Trophoblast cell (in vitro differentiated cells and primary cell): ENCODE measurements around the gene HERC5.

Experiments
- DNase-seq, 2 donors: peaks; one replicate each; pipeline ENCODE4 v3.0.0-alpha.2; 2016
- H2AFZ ChIP-seq: 2 replicates; pipeline ENCODE4 v1.6.1; 2013; ENCODE audit warnings: low read length, moderate library complexity, mild to moderate bottlenecking; ENCODE audit not compliant: insufficient read depth, poor library complexity
- H2AK5ac ChIP-seq: 2 replicates; pipeline ENCODE4 v1.6.1; 2013; ENCODE audit warnings: mild to moderate bottlenecking, low read length
- H2BK120ac ChIP-seq: 2 replicates; pipeline ENCODE4 v1.6.1; 2013; ENCODE audit warnings: low read length, mild to moderate bottlenecking, moderate library complexity; ENCODE audit not compliant: insufficient read depth, poor library complexity
- H2BK12ac ChIP-seq: 2 replicates; pipeline ENCODE4 v1.6.1; 2013; ENCODE audit warnings: mild to moderate bottlenecking, low read length, moderate library complexity
- H2BK5ac ChIP-seq: 2 replicates; pipeline ENCODE4 v1.6.1; 2013; ENCODE audit warnings: low read length, low read depth, moderate library complexity, mild to moderate bottlenecking; ENCODE audit not compliant: poor library complexity
- H3K14ac ChIP-seq: 2 replicates; pipeline ENCODE4 v1.6.1; 2013; ENCODE audit warnings: mild to moderate bottlenecking, low read length
- H3K18ac ChIP-seq: 2 replicates; pipeline ENCODE4 v1.6.1; 2013; ENCODE audit warnings: mild to moderate bottlenecking, low read length
- H3K23ac ChIP-seq: 2 replicates; pipeline ENCODE4 v1.6.1; 2013; ENCODE audit warnings: low read length
- H3K27ac ChIP-seq: 2 replicates; pipeline ENCODE4 v1.5.1; 2013; ENCODE audit warnings: low read depth, mild to moderate bottlenecking, inconsistent platforms, low read length, moderate library complexity
- H3K27me3 ChIP-seq: 2 replicates; pipeline ENCODE4 v1.6.1; 2013; ENCODE audit warnings: inconsistent platforms, mild to moderate bottlenecking, low read length, moderate library complexity; ENCODE audit not compliant: insufficient read depth
- H3K36me3 ChIP-seq, 2 experiments: 1 replicate in 1 of 2; 2 replicates in 1 of 2; pipeline ENCODE4 v1.6.1; 2013; ENCODE audit warnings: low read length in 2 of 2, mild to moderate bottlenecking in 2 of 2, moderate library complexity in 1 of 2; ENCODE audit not compliant: insufficient read depth in 2 of 2, control insufficient read depth in 1 of 2
- H3K4ac ChIP-seq: 2 replicates; pipeline ENCODE4 v1.6.1; 2013; ENCODE audit warnings: low read depth, mild to moderate bottlenecking, low read length, moderate library complexity
- H3K4me1 ChIP-seq, 2 experiments: 1 replicate in 1 of 2; 2 replicates in 1 of 2; pipeline ENCODE4 v1.6.1; 2013; ENCODE audit warnings: low read length in 2 of 2, mild to moderate bottlenecking in 2 of 2, moderate library complexity in 1 of 2; ENCODE audit not compliant: insufficient read depth in 2 of 2, control insufficient read depth in 1 of 2
- H3K4me2 ChIP-seq: 2 replicates; pipeline ENCODE4 v1.6.1; 2013; ENCODE audit warnings: inconsistent platforms, mild to moderate bottlenecking, low read length, moderate library complexity
- H3K4me3 ChIP-seq: 2 replicates; pipeline ENCODE4 v1.5.1; 2013; ENCODE audit warnings: mild to moderate bottlenecking, low read depth, low read length, inconsistent platforms
- H3K79me1 ChIP-seq: one replicate; pipeline ENCODE4 v1.6.1; 2013; ENCODE audit warnings: low read length
- H3K79me2 ChIP-seq: 2 replicates; pipeline ENCODE4 v1.6.1; 2013; ENCODE audit warnings: low read length, mild to moderate bottlenecking; ENCODE audit not compliant: control insufficient read depth, insufficient read depth, poor library complexity
- H3K9ac ChIP-seq: 2 replicates; pipeline ENCODE4 v1.6.1; 2013; ENCODE audit warnings: mild to moderate bottlenecking, low read length
- H3K9me3 ChIP-seq: 2 replicates; pipeline ENCODE4 v1.6.1; 2013; ENCODE audit warnings: low read depth, mild to moderate bottlenecking, control low read depth, inconsistent platforms, low read length; ENCODE audit not compliant: insufficient read depth
- H4K12ac ChIP-seq: 2 replicates; pipeline ENCODE4 v1.6.1; 2013; ENCODE audit warnings: low read depth, mild to moderate bottlenecking, low read length, moderate library complexity
- H4K8ac ChIP-seq: 2 replicates; pipeline ENCODE4 v1.6.1; 2013; ENCODE audit warnings: low read depth, mild to moderate bottlenecking, low read length, moderate library complexity
- H4K91ac ChIP-seq: one replicate; pipeline ENCODE4 v1.6.1; 2013; ENCODE audit warnings: low read depth, mild to moderate bottlenecking, low read length, moderate library complexity
- WGBS: extraction: QIAGEN DNeasy Blood & Tissue Kit; methylation state at CpG from one replicate; pipeline ENCODE4 v1.1.7; 2013; ENCODE audit warnings: missing lambda C conversion rate; ENCODE audit not compliant: insufficient read length, insufficient coverage; ENCODE audit errors: extremely low coverage; 5-methylcytosine and 5-hydroxymethylcytosine counted together

The HERC5 gene

GRCh38 chr4:88413801-88414200 lies 43.1 kb upstream of the HERC5 start:
- H3K4ac ChIP-seq, result no peak overlapping the region
- no peak overlapping the region for H2BK5ac ChIP-seq
- no peak overlapping the region for H4K8ac ChIP-seq
- no peak overlapping the region for H3K18ac ChIP-seq
- H3K27me3 ChIP-seq, result no peaks in the 10 kb centered on the region
- no peak overlapping the region for H2BK120ac ChIP-seq
- DNase-seq, result peak in 1 of 2 donors; percentile 6
- no peak overlapping the region for H4K91ac ChIP-seq
- H3K27ac ChIP-seq, result no peak overlapping the region
- H3K9me3 ChIP-seq, result no peaks in the 10 kb centered on the region
- H2AFZ ChIP-seq, result no peak overlapping the region
- no peak overlapping the region for H2AK5ac ChIP-seq
- H2BK12ac ChIP-seq, result no peak overlapping the region
- H3K4me2 ChIP-seq, result no peak overlapping the region
- no peaks in the 10 kb centered on the region for H3K4me1 ChIP-seq
- no peaks in the 10 kb centered on the region for H3K79me2 ChIP-seq
- no peaks in the 10 kb centered on the region for H3K36me3 ChIP-seq
- no peaks in the 10 kb centered on the region for H3K79me1 ChIP-seq
- H3K23ac ChIP-seq, result no peak overlapping the region
- H3K14ac ChIP-seq, result no peak overlapping the region
- no CpG with 5 or more reads among the region's 1 CpG for WGBS
- H3K4me3 ChIP-seq, result no peak overlapping the region
- no peak overlapping the region for H4K12ac ChIP-seq
- H3K9ac ChIP-seq, result no peak overlapping the region

GRCh38 chr4:88414755-88415154 lies 42.2 kb upstream of the HERC5 start:
- Histone ChIP-seq H3K4me2 (no peak overlapping the region), H4K91ac (no peak overlapping the region), H4K8ac (no peak overlapping the region), H3K36me3 (no peaks in the 10 kb centered on the region), H3K18ac (no peak overlapping the region), H2BK120ac (no peak overlapping the region), H3K23ac (no peak overlapping the region), H3K79me2 (no peaks in the 10 kb centered on the region), H3K9ac (no peak overlapping the region), H3K4me1 (no peaks in the 10 kb centered on the region), H3K4me3 (no peak overlapping the region), H4K12ac (no peak overlapping the region), H3K27me3 (no peaks in the 10 kb centered on the region), H2AFZ (no peak overlapping the region), H2AK5ac (no peak overlapping the region), H3K27ac (no peak overlapping the region), H2BK5ac (no peak overlapping the region), H3K79me1 (no peaks in the 10 kb centered on the region), H3K4ac (no peak overlapping the region), H3K9me3 (no peaks in the 10 kb centered on the region), H3K14ac (no peak overlapping the region), H2BK12ac (no peak overlapping the region)
- DNase-seq, result no peak
- WGBS, result no CpG with 5 or more reads among the region's 4 CpGs

- no peak overlapping the region for H3K4ac ChIP-seq
- H3K27ac ChIP-seq, result no peak overlapping the region
- peak in 1 of 2 donors; percentile 45 for DNase-seq
- H3K18ac ChIP-seq, result no peak overlapping the region
- H3K14ac ChIP-seq, result no peak overlapping the region
- H3K27me3 ChIP-seq, result no peaks in the 10 kb centered on the region
- H4K12ac ChIP-seq, result no peak overlapping the region
- H3K9ac ChIP-seq, result no peak overlapping the region
- no peak overlapping the region for H4K91ac ChIP-seq
- H2BK12ac ChIP-seq, result no peak overlapping the region
- no peak overlapping the region for H4K8ac ChIP-seq
- WGBS, result no CpG with 5 or more reads among the region's 2 CpGs
- no peak overlapping the region for H2BK5ac ChIP-seq
- H2BK120ac ChIP-seq, result no peak overlapping the region
- H3K23ac ChIP-seq, result no peak overlapping the region
- no peaks in the 10 kb centered on the region for H3K4me1 ChIP-seq
- no peak overlapping the region for H3K4me2 ChIP-seq
- H3K4me3 ChIP-seq, result no peak overlapping the region
- H2AFZ ChIP-seq, result no peak overlapping the region
- no peak overlapping the region for H2AK5ac ChIP-seq
- no peaks in the 10 kb centered on the region for H3K9me3 ChIP-seq
- no peaks in the 10 kb centered on the region for H3K79me1 ChIP-seq
- H3K79me2 ChIP-seq, result no peaks in the 10 kb centered on the region
- no peaks in the 10 kb centered on the region for H3K36me3 ChIP-seq
Measured at GRCh38 chr4:88415982-88416381, 40.9 kb upstream of the HERC5 start.

GRCh38 chr4:88418411-88418810 lies 38.5 kb upstream of the HERC5 start:
- Histone ChIP-seq H2AK5ac (no peak overlapping the region), H3K14ac (no peak overlapping the region)

More at GRCh38 chr4:88418411-88418810, 38.5 kb upstream of the HERC5 start:
- no peaks in the 10 kb centered on the region for H3K36me3 ChIP-seq
- no peak overlapping the region for H2AFZ ChIP-seq
- no peaks in the 10 kb centered on the region for H3K9me3 ChIP-seq
- H3K4ac ChIP-seq, result no peak overlapping the region
- no peak overlapping the region for H3K23ac ChIP-seq
- no peaks in the 10 kb centered on the region for H3K79me1 ChIP-seq
- no peak overlapping the region for H4K91ac ChIP-seq
- no peaks in the 10 kb centered on the region for H3K4me1 ChIP-seq
- no peak overlapping the region for H2BK5ac ChIP-seq
- no peak overlapping the region for H3K4me2 ChIP-seq
- no peak for DNase-seq
- no peaks in the 10 kb centered on the region for H3K27me3 ChIP-seq
- H3K27ac ChIP-seq, result no peak overlapping the region
- H3K9ac ChIP-seq, result no peak overlapping the region
- H2BK12ac ChIP-seq, result no peak overlapping the region
- H4K8ac ChIP-seq, result no peak overlapping the region
- H3K79me2 ChIP-seq, result no peaks in the 10 kb centered on the region
- no peak overlapping the region for H2BK120ac ChIP-seq
- H3K4me3 ChIP-seq, result no peak overlapping the region
- H4K12ac ChIP-seq, result no peak overlapping the region
- no CpG with 5 or more reads among the region's 3 CpGs for WGBS
- H3K18ac ChIP-seq, result no peak overlapping the region
